ENCODE data around the gene GPR155.

DNA sequence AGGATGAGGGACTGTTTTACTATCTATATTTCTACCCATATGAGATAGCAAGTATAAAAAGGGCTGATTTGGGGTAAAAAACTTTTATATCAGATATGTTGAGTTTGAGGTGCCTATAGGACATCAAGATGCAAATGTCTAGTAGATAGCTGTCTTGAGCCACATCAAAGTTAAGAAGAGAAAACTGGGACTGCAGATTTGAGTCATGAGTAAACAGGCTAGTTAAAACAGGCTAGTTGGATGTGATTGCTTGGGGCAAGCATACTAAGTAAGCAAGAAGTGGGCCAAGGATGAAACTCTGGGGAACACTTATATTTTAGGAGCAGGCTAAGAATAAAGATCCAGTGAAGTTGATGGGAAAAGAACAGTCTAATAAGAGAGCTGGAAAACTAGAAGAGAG is 94.1 kb downstream of the GPR155 start:
- TF ChIP-seq, protein P1, sequence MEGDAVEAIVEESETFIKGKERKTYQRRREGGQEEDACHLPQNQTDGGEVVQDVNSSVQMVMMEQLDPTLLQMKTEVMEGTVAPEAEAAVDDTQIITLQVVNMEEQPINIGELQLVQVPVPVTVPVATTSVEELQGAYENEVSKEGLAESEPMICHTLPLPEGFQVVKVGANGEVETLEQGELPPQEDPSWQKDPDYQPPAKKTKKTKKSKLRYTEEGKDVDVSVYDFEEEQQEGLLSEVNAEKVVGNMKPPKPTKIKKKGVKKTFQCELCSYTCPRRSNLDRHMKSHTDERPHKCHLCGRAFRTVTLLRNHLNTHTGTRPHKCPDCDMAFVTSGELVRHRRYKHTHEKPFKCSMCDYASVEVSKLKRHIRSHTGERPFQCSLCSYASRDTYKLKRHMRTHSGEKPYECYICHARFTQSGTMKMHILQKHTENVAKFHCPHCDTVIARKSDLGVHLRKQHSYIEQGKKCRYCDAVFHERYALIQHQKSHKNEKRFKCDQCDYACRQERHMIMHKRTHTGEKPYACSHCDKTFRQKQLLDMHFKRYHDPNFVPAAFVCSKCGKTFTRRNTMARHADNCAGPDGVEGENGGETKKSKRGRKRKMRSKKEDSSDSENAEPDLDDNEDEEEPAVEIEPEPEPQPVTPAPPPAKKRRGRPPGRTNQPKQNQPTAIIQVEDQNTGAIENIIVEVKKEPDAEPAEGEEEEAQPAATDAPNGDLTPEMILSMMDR (conservative IDR thresholded peaks at IDR 0.05), result no peak
- no peak for TF ChIP-seq EZH2 (IDR thresholded peaks at IDR 0.05; ENCODE audit: low read depth)

Data from PC-9 (cell line).